HCT116 (cell line): ENCODE measurements around the gene STKLD1. TPM values are rescaled to one million over a fixed set of nuclear protein-coding genes. Genes with fewer than 3 reads are reported as not detected.

Experiments used
- ATAC-seq: fragments of 200-7000 bp; cut with Tn5 transposase; 2 replicates; pipeline ENCODE4 v1.9.1; 2020; ENCODE audit warnings: mild to moderate bottlenecking, moderate library complexity
- BruUV-seq: library from RNA; stranded (reverse); fragments of 400-500 nt; replicated peaks from 2 replicates; lab custom pipeline; 2021; lab: Mats Ljungman, UMichigan
- CTCF ChIA-PET: fragments of 300-600 bp; sonication (Branson Sonifier 250); formaldehyde crosslinking; loops from one replicate; lab custom pipeline; 2021; ENCODE audit warnings: antibody characterized with exemption; lab: Charles Lee
- POLR2A ChIA-PET: fragments of 300-600, 350-600 bp; sonication (Branson Sonifier 250); formaldehyde crosslinking; loops from one replicate; lab custom pipeline; 2021; ENCODE audit warnings: antibody characterized with exemption; lab: Charles Lee
- RAD21 ChIA-PET, 2 experiments: fragments of 300-600 bp; sonication (Branson Sonifier 250); formaldehyde crosslinking; loops; one replicate each; lab custom pipeline; 2023; ENCODE audit warnings: low total read pairs in 2 of 2; ENCODE audit not compliant: uncharacterized antibody in 2 of 2, unreplicated experiment in 2 of 2, low non-redundant PET in 1 of 2; lab: Charles Lee
- DNase-seq: peaks from one replicate; pipeline ENCODE4 v3.0.0-alpha.2; 2010; ENCODE audit warnings: low read depth, low spot score
- H2AFZ ChIP-seq: fragments of 200-600 bp; shearing (Covaris generic), sonication (generic); 2 replicates; pipeline ENCODE4 v1.6.1; 2017; ENCODE audit warnings: low read depth, mixed run types, mixed read lengths, antibody characterized with exemption, low read length; ENCODE audit not compliant: poor library complexity, severe bottlenecking
- H3K27ac ChIP-seq: 2 replicates; pipeline ENCODE4 v1.5.1; 2012; ENCODE audit warnings: low read depth, low read length
- H3K27me3 ChIP-seq: fragments of 200-600 bp; sonication (generic); 2 replicates; pipeline ENCODE4 v1.6.1; 2016; ENCODE audit warnings: mixed run types, low read length, mixed read lengths; ENCODE audit not compliant: insufficient read depth
- H3K36me3 ChIP-seq, 2 experiments: fragments of 200-500 bp in 1 of 2; fragments of 200-600 bp in 1 of 2; sonication (Bioruptor generic) in 1 of 2; sonication (generic) in 1 of 2; 2 replicates each; pipeline versions ENCODE4 v1.5.1 to v1.6.1; 2014 to 2016; ENCODE audit warnings: low read length in 2 of 2, inconsistent platforms in 1 of 2, mixed read lengths in 1 of 2, mixed run types in 1 of 2; ENCODE audit not compliant: insufficient read depth in 2 of 2, control insufficient read depth in 1 of 2
- H3K4me1 ChIP-seq, 2 experiments: fragments of 200-600 bp in 1 of 2; sonication (generic) in 1 of 2; 2 replicates each; pipeline versions ENCODE4 v1.5.1 to v1.6.1; 2012 to 2017; ENCODE audit warnings: low read length in 2 of 2, inconsistent platforms in 1 of 2, mild to moderate bottlenecking in 1 of 2, mixed read lengths in 1 of 2, mixed run types in 1 of 2, moderate library complexity in 1 of 2; ENCODE audit not compliant: insufficient read depth in 2 of 2, control insufficient read depth in 1 of 2
- H3K4me2 ChIP-seq: fragments of 200-600 bp; sonication (generic); 2 replicates; pipeline ENCODE4 v1.6.1; 2017; ENCODE audit warnings: mixed run types, low read length, mixed read lengths
- H3K4me3 ChIP-seq, 2 experiments: fragments of 200-600 bp in 1 of 2; sonication (generic) in 1 of 2; replicated peaks in 1 of 2; 2 replicates each; pipeline ENCODE4 v1.5.1; 2011 to 2016; ENCODE audit warnings: low read length in 2 of 2, control low read depth in 1 of 2, low read depth in 1 of 2, mild to moderate bottlenecking in 1 of 2, mixed read lengths in 1 of 2, mixed run types in 1 of 2
- H3K79me2 ChIP-seq: fragments of 200-600 bp; sonication (generic); 2 replicates; pipeline ENCODE4 v1.6.1; 2017; ENCODE audit warnings: mild to moderate bottlenecking, mixed run types, low read length, moderate library complexity, mixed read lengths; ENCODE audit not compliant: insufficient read depth
- H3K9ac ChIP-seq: fragments of 200-600 bp; sonication (generic); 2 replicates; pipeline ENCODE4 v1.6.1; 2016; ENCODE audit warnings: low read length, mixed read lengths
- H3K9me2 ChIP-seq: fragments of 200-600 bp; sonication (generic), shearing (Covaris generic); 2 replicates; pipeline ENCODE4 v1.6.1; 2017; ENCODE audit warnings: mixed run types, mild to moderate bottlenecking, moderate library complexity; ENCODE audit not compliant: insufficient read depth
- H3K9me3 ChIP-seq, 2 experiments: fragments of 200-500 bp in 1 of 2; fragments of 200-600 bp in 1 of 2; sonication (Bioruptor generic) in 1 of 2; sonication (generic) in 1 of 2; 2 replicates each; pipeline ENCODE4 v1.6.1; 2014 to 2017; ENCODE audit warnings: low read length in 2 of 2, mixed read lengths in 2 of 2, inconsistent platforms in 1 of 2, low read depth in 1 of 2, mild to moderate bottlenecking in 1 of 2, mixed run types in 1 of 2, moderate library complexity in 1 of 2; ENCODE audit not compliant: control insufficient read depth in 1 of 2, insufficient read depth in 1 of 2
- H4K20me1 ChIP-seq: fragments of 200-600 bp; sonication (generic), shearing (Covaris generic); 2 replicates; pipeline ENCODE4 v1.6.1; 2017; ENCODE audit warnings: mixed run types, mild to moderate bottlenecking, moderate library complexity; ENCODE audit not compliant: insufficient read depth
- CBX3 ChIP-seq: IDR thresholded peaks from 2 replicates; pipeline ENCODE4 v1.6.1; 2012; ENCODE audit warnings: low read depth
- CEBPB ChIP-seq: IDR thresholded peaks from 2 replicates; pipeline ENCODE4 v1.6.1; 2012; ENCODE audit warnings: low read depth
- EGR1 ChIP-seq: IDR thresholded peaks from 2 replicates; pipeline ENCODE4 v1.6.1; 2012; ENCODE audit warnings: low read depth
- FOSL1 ChIP-seq: IDR thresholded peaks from 2 replicates; pipeline ENCODE4 v1.6.1; 2012; ENCODE audit warnings: low read depth
- POLR2A ChIP-seq: IDR thresholded peaks from 2 replicates; pipeline ENCODE4 v1.7.0; 2011; ENCODE audit warnings: borderline replicate concordance; ENCODE audit not compliant: insufficient read depth, insufficient read length; ENCODE audit errors: extremely low read depth
- POLR2AphosphoS5 ChIP-seq: IDR thresholded peaks from 2 replicates; pipeline ENCODE4 v1.6.1; 2011; ENCODE audit warnings: mild to moderate bottlenecking, low read depth, low read length, moderate library complexity
- SIN3A ChIP-seq: IDR thresholded peaks from 2 replicates; pipeline ENCODE4 v1.6.1; 2012; ENCODE audit warnings: low read depth
- SP1 ChIP-seq: IDR thresholded peaks from 2 replicates; pipeline ENCODE4 v1.6.1; 2012; ENCODE audit warnings: low read depth
- YY1 ChIP-seq: IDR thresholded peaks from 2 replicates; pipeline ENCODE4 v1.6.1; 2011; ENCODE audit warnings: low read length, low read depth, moderate library complexity, mild to moderate bottlenecking; ENCODE audit not compliant: insufficient replicate concordance; ENCODE audit errors: extremely low read depth
- ZFX ChIP-seq: fragments of 450-650 bp; IDR thresholded peaks from 2 replicates; pipeline ENCODE4 v1.6.1; 2017
- intact Hi-C: fragments of 100-400 bp; cut with micrococcal nuclease; formaldehyde crosslinking; loops from 2 replicates; pipeline ENCODE4 v1.10.0; 2022
- total RNA-seq: library from RNA; stranded (reverse); gene quantifications from one replicate; pipeline ENCODE4 v1.2.1, GENCODE V29; 2021; ENCODE audit not compliant: unreplicated experiment
- TF ChIP-seq, protein P1 (sequence below), 3 experiments: fragments of 200-600 bp in 1 of 3; sonication (generic) in 1 of 3; IDR thresholded peaks in 2 of 3; conservative IDR thresholded peaks in 1 of 3; 2 replicates each; pipeline ENCODE4 v1.5.1; 2012 to 2017; ENCODE audit warnings: low read depth in 2 of 3, low read length in 2 of 3, antibody characterized with exemption in 1 of 3, borderline replicate concordance in 1 of 3, control low read depth in 1 of 3, mild to moderate bottlenecking in 1 of 3, mixed read lengths in 1 of 3, mixed run types in 1 of 3, moderate library complexity in 1 of 3; ENCODE audit not compliant: insufficient read depth in 1 of 3
- TF ChIP-seq, protein P2 (sequence below): IDR thresholded peaks from 2 replicates; pipeline ENCODE4 v1.6.1; 2012; ENCODE audit warnings: low read depth

The STKLD1 gene
- total RNA-seq, 1 experiment from 2014 or later, result 0.37 TPM

GRCh38 chr9:133340916-133341315 is 35.2 kb upstream of the STKLD1 start:
- Histone ChIP-seq H3K4me3 (no peak overlapping the region), H3K9me3 (no peaks in the 10 kb centered on the region), H3K27ac (no peak overlapping the region), H3K79me2 (peaks cover 9% of the 10 kb centered on the region), H2AFZ (no peak overlapping the region), H3K4me2 (no peak overlapping the region), H3K27me3 (no peaks in the 10 kb centered on the region), H3K36me3 (peaks cover 33 to 45% of the 10 kb centered on the region in 2 experiments), H4K20me1 (no peaks in the 10 kb centered on the region), H3K9me2 (no peaks in the 10 kb centered on the region), H3K9ac (no peak overlapping the region), H3K4me1 (peaks cover 3 to 11% of the 10 kb centered on the region in 2 experiments; a peak in 2 of 4 replicates)
- no TSS peak for BruUV-seq
- ChIA-PET RAD21 (no interaction called here), POLR2A (interaction anchor here (1.3 kb wide), 1 partner anchor 9 kb away, joined by 4 read pairs; no protein-coding TSS in a partner anchor), CTCF (no interaction called here)
- ATAC-seq (no peak), DNase-seq (no peak)
- TF ChIP-seq POLR2AphosphoS5 (no peak), CBX3 (no peak), CEBPB (no peak), POLR2A (no peak), FOSL1 (no peak), EGR1 (no peak), ZFX (no peak), YY1 (no peak), SP1 (no peak), SIN3A (no peak)
- TF ChIP-seq, protein P1, sequence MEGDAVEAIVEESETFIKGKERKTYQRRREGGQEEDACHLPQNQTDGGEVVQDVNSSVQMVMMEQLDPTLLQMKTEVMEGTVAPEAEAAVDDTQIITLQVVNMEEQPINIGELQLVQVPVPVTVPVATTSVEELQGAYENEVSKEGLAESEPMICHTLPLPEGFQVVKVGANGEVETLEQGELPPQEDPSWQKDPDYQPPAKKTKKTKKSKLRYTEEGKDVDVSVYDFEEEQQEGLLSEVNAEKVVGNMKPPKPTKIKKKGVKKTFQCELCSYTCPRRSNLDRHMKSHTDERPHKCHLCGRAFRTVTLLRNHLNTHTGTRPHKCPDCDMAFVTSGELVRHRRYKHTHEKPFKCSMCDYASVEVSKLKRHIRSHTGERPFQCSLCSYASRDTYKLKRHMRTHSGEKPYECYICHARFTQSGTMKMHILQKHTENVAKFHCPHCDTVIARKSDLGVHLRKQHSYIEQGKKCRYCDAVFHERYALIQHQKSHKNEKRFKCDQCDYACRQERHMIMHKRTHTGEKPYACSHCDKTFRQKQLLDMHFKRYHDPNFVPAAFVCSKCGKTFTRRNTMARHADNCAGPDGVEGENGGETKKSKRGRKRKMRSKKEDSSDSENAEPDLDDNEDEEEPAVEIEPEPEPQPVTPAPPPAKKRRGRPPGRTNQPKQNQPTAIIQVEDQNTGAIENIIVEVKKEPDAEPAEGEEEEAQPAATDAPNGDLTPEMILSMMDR (IDR thresholded peaks at IDR 0.05 in 2 of 3, conservative IDR thresholded peaks at IDR 0.05 in 1 of 3; ENCODE audit: borderline replicate concordance in 1 of 3, insufficient read depth in 1 of 3, low read depth in 2 of 3, low read length in 2 of 3), result no peak
- TF ChIP-seq, protein P2, sequence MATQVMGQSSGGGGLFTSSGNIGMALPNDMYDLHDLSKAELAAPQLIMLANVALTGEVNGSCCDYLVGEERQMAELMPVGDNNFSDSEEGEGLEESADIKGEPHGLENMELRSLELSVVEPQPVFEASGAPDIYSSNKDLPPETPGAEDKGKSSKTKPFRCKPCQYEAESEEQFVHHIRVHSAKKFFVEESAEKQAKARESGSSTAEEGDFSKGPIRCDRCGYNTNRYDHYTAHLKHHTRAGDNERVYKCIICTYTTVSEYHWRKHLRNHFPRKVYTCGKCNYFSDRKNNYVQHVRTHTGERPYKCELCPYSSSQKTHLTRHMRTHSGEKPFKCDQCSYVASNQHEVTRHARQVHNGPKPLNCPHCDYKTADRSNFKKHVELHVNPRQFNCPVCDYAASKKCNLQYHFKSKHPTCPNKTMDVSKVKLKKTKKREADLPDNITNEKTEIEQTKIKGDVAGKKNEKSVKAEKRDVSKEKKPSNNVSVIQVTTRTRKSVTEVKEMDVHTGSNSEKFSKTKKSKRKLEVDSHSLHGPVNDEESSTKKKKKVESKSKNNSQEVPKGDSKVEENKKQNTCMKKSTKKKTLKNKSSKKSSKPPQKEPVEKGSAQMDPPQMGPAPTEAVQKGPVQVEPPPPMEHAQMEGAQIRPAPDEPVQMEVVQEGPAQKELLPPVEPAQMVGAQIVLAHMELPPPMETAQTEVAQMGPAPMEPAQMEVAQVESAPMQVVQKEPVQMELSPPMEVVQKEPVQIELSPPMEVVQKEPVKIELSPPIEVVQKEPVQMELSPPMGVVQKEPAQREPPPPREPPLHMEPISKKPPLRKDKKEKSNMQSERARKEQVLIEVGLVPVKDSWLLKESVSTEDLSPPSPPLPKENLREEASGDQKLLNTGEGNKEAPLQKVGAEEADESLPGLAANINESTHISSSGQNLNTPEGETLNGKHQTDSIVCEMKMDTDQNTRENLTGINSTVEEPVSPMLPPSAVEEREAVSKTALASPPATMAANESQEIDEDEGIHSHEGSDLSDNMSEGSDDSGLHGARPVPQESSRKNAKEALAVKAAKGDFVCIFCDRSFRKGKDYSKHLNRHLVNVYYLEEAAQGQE, result no peak
- intact Hi-C loops, result no loop called here
